GM18508 (cell line): ENCODE measurements around the gene ARID1B.

ENCODE experiments used
- ATAC-seq: cut with Tn5 transposase; IDR thresholded peaks from one replicate; pipeline ENCODE4 v1.9.1; 2021; ENCODE audit warnings: moderate number of reproducible peaks; ENCODE audit not compliant: insufficient read depth, unreplicated experiment

ARID1B gene

DNA sequence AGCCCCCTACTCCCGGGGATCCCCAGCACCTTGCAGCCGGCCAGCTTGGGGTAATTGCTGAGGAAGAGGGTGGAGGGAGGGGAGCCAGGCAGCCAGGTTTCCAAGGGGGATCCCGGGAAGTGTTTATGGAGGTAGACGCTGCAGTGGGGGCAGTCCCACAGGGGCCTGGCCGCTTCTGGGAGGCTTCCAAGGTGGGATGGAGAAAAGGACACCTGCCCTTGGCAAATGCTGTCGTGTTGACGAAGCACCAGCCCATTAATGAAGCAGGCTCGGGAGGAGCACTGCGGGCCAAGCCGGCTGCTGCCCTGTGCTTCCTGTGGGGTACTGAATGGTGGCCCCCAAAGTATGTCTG lies 463.8 kb downstream of the ARID1B start:
- ATAC-seq, result no peak

DNA sequence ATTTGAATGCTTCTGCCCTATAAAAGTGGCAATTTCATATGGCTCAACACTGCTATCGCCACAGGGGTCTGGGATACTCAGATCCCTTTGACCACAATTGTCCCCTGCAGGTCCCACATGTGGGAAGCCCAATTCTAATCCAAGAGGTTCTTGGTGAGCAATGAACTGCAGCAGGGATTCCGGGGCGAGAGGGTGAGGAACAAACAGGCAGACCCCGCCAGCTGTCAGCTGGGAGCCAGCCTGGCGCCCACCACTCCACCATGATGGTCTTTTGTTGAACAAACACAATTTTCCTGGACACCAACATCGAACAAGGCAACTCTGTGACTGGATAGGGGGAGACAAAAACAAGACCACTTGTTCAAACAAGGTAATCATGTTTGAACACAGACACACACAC lies 465.6 kb downstream of the ARID1B start:
- no peak for ATAC-seq

DNA sequence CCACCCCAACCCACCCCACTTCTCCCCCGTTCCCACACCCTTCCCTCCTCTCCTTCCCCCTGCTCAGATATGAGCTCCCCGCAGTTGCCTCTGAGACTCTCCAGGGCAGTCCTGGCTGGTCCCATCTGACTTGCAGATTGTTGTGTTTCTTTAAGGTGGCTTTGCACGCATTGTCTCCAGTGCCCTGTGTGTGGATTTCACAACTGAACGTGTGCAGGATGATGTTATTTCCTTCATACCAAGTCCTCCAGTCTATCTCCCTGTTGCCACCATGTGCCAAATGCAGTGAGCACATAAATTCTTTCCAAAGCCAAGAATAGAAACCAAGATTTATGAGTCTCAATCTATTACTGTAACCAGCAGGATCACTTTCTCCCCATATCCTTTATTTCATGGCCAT lies 467.0 kb downstream of the ARID1B start:
- no peak for ATAC-seq

DNA sequence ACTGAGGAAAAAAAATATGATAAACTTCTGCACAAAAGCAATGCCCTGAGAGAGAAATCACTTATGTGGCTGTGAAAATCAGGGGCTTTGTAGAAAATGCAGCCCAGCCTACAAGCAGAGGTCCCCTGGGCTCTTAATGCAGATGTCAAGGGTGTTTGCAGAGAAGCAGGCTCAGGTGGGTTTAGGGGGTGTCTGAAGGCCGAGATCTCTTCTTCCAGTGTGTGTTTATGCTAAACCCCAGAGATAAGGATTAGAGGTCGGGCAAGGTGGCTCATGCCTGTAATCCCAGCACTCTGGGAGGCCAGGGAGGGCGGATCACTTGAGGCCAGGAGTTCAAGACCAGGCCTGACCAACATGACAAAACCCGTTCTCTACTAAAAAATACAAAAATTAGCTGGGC lies 467.6 kb downstream of the ARID1B start:
- ATAC-seq, result no peak

DNA sequence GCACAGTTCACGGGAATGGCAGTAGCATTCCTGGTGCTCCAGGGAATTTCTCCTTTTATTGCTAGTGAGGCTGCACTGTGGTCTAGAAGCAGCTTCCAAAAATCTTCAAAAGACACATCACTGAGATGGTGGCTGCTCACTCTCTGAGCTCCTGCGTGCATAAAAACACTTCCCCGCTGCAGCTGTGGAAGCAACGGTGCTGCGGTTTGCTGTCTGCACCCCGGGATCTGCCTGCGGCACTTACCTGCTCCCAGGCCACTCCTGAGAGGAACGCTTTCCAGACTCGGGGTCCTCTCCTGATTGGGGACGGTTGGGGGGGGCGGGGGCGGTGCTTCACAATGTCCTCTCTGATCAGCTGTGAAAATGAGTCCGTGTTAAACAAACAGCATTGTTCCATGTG lies 468.3 kb downstream of the ARID1B start:
- no peak for ATAC-seq

DNA sequence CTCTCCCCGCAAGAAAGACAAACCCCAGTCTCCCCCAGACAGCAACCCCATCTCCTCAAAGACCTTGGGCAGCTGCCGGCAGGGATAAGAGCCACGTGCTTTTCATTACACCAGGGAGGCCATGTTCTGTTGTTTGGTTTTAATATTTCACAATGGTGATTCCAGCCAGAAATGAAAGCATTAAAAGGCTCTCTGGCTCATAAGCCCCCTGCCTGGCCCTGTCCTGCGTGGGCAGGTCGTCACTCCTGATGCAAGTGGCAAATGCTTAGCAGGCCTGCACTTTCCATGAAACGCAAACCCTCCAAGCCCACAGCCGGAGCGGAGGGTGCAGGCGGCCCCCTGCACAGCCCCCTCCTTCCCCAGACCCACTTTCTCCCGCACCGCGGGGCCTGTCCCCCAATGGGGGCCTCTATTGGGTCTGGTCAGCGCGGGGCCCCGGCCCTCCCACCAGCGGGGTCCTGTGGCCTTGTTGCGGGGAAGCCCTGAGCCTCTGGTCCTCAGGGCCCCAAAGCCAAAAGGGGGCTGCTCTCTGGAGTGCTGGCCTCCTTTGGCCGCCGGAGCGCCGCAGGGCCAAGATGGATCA lies 469.0 kb downstream of the ARID1B start:
- no peak for ATAC-seq

DNA sequence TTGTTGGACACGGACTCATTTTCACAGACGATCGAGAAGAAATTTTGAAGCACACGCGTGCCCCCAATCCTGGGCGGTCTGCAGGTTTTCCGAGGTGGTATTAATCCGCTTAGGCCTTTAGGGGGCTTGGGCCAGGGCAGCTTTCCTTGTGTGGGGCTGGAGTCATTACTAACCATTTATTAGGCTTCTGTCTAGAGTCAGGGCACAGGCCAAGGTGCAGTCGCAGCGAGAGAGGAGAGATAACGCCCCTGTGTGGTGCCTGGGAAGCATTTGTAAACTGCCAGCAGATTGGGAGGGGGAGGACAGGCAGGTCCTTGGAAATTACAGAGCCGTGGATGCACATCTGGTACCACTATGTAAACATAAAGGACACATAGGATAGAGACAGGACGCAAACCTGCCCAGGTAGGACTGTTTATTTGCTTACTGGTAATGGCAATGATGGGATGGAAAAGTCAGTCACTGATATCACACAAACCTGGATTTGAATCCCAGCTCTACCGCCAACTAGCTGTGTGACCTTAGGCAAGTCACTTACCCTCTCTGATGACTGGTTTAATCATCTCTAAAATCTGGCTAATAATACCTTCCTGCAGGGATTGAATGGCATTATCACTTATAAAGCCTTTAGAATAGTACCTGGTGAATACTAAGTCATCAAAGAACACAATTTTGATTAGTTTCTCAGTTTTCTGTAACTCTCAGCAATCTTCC lies 469.8 kb downstream of the ARID1B start:
- ATAC-seq, result no peak

DNA sequence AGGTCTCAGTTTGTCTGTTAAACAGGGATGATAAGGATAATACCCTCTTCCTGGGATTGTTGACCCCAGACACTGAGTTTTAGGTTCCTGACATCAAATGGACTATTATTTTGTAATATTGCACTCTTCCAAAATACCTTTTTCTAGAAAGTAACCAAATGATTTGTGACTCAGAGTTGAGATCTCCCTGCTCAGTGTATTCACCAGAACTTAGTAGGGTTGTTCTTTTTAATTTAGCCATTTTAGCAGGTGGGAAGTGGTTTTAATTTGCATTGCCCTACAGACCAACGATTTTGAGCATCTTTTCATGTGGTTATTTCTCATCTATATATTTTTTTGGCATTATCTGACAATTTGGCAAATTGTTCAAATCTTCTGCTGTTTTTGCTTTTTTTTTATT lies 471.1 kb downstream of the ARID1B start:
- ATAC-seq, result no peak

DNA sequence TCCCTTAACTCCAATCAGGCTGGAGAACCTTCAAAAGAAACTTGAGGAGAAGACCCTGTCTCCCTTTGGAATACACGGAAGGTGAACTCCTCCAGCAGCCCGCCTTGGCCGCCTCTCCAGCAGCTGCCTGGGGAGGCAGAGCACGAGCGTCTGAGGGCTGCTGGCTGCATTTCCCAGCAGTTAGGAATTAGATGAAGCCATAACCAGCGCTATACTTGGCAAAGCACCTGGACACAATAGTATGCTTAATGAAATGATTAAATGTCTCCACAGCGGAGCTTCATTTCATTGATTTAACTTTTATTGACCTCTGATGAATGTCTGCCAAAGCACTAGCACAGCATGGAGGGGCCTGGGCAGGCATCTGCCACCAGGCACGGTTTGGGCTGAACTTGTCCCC lies 472.6 kb downstream of the ARID1B start:
- ATAC-seq, result no peak

DNA sequence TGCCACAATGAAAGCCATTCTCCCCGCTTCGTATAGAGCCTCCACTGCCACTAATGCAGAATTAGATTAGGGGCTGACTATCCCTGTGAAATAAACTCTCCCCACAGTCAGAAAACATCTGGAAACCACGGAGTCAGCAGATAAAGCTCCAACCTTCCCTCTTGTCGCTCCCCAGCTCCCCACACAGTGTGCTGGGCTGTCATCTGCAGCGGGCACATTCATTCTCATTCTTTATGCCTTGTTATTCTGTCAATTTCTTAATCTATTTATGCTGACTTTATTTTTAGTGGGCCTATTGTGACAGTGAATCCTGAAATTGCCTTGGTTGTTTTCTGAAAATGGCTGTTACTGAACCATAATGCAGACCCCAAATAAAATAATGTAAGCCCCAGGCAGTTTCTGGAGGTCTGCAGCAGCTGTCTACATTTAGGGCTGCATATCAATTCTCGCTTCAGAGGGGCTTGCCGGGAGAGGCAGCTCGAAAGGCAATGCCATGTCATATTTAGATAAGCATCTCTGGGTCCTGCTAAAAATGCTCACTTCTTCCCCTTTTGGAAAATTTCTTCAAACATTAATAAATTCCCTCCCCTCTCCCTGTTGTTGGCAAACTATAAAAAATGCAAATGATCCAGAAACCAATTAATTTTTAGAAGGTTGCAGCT lies 474.5 kb downstream of the ARID1B start:
- no peak for ATAC-seq

DNA sequence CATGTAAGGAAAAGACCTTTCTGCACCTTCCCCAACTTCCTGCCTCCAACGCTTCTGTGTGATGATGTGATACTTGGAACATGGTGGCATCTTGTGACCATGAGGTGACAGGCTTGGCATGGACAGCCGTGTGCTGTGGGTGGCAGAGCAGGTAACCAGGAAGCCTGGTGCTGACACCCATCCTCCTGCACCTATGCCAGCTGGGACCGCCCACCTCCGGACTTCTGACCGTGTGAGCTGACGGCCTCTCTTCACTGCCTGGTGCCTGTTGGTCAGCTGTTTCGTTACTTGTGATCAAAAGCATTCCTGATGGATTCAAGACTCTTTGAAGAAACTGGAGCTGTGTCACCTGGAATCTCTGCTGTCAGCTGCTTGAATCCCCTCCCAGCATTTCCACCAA lies 475.8 kb downstream of the ARID1B start:
- ATAC-seq, result no peak

DNA sequence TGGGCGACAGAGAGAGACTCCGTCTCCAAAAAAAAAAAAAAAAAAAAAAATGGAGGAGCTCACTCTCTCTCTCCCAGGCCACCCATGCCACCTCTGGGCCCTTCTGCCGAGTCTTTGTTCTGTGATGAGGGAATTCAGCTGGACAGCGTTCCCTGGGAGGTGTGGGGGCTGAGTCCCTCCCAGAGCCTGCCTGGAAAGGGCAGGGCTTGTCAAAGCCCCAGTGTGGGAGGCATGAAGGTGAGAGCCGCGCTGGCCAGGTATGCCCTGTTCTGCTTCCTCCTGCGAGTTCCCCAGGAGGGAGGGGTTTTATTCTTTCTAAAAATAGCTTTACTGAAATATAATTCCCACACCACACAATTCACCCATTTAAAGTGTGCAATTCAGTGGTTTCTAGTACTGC lies 476.5 kb downstream of the ARID1B start:
- ATAC-seq, result no peak

DNA sequence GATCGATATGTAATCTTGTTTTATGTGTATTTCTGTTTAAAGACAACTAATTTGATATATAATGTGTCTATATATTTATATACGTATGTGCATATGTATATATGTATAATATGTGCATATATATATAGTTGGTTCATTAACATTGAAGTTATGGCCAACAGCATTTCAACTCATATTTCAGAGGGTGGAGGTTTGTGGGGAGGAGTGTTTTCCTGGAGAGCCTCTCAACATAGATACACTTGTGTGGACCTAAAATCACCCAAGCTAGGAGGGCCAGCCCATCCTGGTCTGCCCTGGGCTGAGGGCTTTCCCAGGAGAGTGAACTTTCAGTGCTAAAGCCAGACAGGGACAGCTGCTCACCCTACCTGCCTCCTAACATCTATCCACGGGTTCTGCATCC lies 477.4 kb downstream of the ARID1B start:
- ATAC-seq, result no peak

DNA sequence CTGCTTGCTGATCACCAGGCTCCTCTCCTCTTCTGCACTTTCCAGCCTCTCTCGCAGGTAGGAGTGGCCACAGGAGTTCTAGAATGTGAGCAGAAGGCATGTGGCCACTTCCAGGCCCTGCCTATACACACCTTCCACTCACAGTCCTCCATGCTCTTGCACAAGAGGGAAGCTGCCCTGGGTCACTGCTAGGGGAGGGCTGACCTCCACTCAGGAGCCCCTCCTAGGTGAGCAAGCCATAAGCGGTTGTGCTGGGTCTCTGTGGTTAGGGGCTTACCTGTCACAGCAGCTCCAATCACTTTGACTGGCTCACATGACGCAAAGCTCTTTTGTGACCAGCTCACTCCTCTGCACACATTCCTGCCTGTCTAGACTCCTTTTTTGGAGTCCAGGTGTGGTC lies 477.9 kb downstream of the ARID1B start:
- no peak for ATAC-seq

DNA sequence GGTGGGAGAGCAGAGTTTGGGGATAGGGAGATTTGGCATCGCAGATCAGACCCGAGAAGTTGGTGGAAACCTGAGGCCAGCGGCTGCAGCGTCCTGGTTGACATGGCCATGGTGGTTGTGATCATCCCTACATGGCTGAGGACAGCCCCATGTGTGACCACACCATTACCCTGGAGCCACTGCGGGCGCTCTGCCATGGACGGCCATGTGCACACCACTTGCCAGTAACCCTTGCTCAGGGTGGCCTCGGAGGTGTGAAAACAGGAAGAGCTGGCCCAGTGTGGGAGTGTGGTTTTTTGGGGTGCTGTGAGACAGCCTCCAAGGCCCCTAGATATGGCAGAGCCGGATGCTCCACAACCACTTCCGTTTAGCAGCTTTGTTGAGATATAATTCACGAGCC lies 481.7 kb downstream of the ARID1B start:
- ATAC-seq, result no peak

DNA sequence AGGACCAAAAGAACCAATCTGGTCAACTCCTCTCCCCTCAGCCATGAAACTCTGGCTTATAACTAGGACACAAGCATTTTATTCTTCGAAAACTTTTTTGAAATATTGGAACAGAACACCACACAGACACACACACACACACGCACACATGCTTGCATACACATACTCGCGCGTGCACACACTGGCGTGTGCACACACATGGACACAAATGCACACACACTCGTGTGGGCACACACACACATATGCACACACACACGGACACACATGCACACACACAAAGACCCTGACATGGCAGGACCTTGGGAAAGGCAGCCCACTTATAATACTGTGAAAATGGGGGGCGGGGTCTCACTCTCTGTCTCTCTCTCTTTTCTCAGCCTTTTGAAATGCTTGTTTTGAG lies 482.3 kb downstream of the ARID1B start:
- ATAC-seq, result no peak
